ENCODE measurements around the gene WDR48.

Gene WDR48

GRCh38 chr3:39118079-39118478 lies 66.3 kb downstream of the WDR48 start:
- no peak for TF ChIP-seq CTCF (IDR thresholded peaks at IDR 0.05)

- TF ChIP-seq CTCF (IDR thresholded peaks at IDR 0.05), result no peak
Measured at GRCh38 chr3:39118931-39119660, 67.3 kb downstream of the WDR48 start.

GRCh38 chr3:39121621-39122020 lies 69.8 kb downstream of the WDR48 start:
- no peak for TF ChIP-seq CTCF (IDR thresholded peaks at IDR 0.05)

- no peak for TF ChIP-seq CTCF (IDR thresholded peaks at IDR 0.05)
Measured at GRCh38 chr3:39122813-39123212, 71.0 kb downstream of the WDR48 start.

GRCh38 chr3:39124876-39125840 lies 73.3 kb downstream of the WDR48 start:
- peak; percentile 44; the same call in 1 of the 2 replicates for TF ChIP-seq CTCF (IDR thresholded peaks at IDR 0.05)

- no peak for TF ChIP-seq CTCF (IDR thresholded peaks at IDR 0.05)
Measured at GRCh38 chr3:39125841-39126500, 74.2 kb downstream of the WDR48 start.

- peak; percentile 59 for TF ChIP-seq CTCF (IDR thresholded peaks at IDR 0.05)
Measured at GRCh38 chr3:39126532-39127071, 74.8 kb downstream of the WDR48 start.

All from LNCAP (cell line).